MCF 10A (cell line): Measurements from ENCODE around the gene KCNAB1. TPM values are rescaled to one million over a fixed set of nuclear protein-coding genes. Genes with fewer than 3 reads are reported as not detected.

ENCODE experiments used
- BruUV-seq: library from RNA; stranded (reverse); fragments of 400-500 nt; replicated peaks from 2 replicates; lab custom pipeline; 2021; lab: Mats Ljungman, UMichigan
- CTCF ChIA-PET: fragments of 300-600 bp; sonication (Branson Sonifier 250); formaldehyde crosslinking; extraction: SDS; loops from one replicate; lab custom pipeline; 2021; ENCODE audit warnings: antibody characterized with exemption, inconsistent platforms; lab: Yijun Ruan, JAX
- POLR2A ChIA-PET: fragments of 300-600, 350-650 bp; sonication (Branson Sonifier 250); formaldehyde crosslinking; extraction: SDS; loops from one replicate; lab custom pipeline; 2020; ENCODE audit warnings: antibody characterized with exemption, inconsistent platforms; lab: Yijun Ruan, JAX
- DNase-seq: peaks from one replicate; pipeline ENCODE4 v3.0.0-alpha.2; 2018; ENCODE audit not compliant: unreplicated experiment
- H3K27ac Mint-ChIP-seq: one replicate; pipeline ENCODE4 v1.8.0; 2022; ENCODE audit warnings: mild to moderate bottlenecking, low read depth, mixed read lengths; ENCODE audit not compliant: unreplicated experiment
- H3K27me3 Mint-ChIP-seq: one replicate; pipeline ENCODE4 v1.8.0; 2022; ENCODE audit warnings: mixed read lengths; ENCODE audit not compliant: insufficient read depth, unreplicated experiment
- H3K36me3 Mint-ChIP-seq: one replicate; pipeline ENCODE4 v1.8.0; 2022; ENCODE audit warnings: mild to moderate bottlenecking, moderate library complexity, mixed read lengths; ENCODE audit not compliant: insufficient read depth, unreplicated experiment
- H3K4me1 Mint-ChIP-seq: one replicate; pipeline ENCODE4 v1.8.0; 2022; ENCODE audit warnings: mixed read lengths; ENCODE audit not compliant: insufficient read depth, unreplicated experiment
- H3K4me3 Mint-ChIP-seq: one replicate; pipeline ENCODE4 v1.8.0; 2022; ENCODE audit warnings: mild to moderate bottlenecking, moderate library complexity, mixed read lengths; ENCODE audit not compliant: unreplicated experiment
- H3K9me3 Mint-ChIP-seq: one replicate; pipeline ENCODE4 v1.8.0; 2022; ENCODE audit warnings: mixed read lengths; ENCODE audit not compliant: unreplicated experiment
- intact Hi-C: fragments of 100-400 bp; cut with micrococcal nuclease; formaldehyde crosslinking; loops from 2 replicates; pipeline ENCODE4 v1.14.1; 2022
- total RNA-seq: library from RNA; stranded (reverse); gene quantifications from 2 replicates; pipeline ENCODE4 v1.2.3, GENCODE V29; 2022
- TF ChIP-seq, protein P1 (sequence below): fragments of 200-600 bp; IDR thresholded peaks from one replicate; pipeline ENCODE4 v1.8.0; 2022; ENCODE audit warnings: antibody characterized with exemption, mild to moderate bottlenecking; ENCODE audit not compliant: unreplicated experiment

Gene KCNAB1
- total RNA-seq, 1 experiment from 2014 or later, result 0.44 TPM

DNA sequence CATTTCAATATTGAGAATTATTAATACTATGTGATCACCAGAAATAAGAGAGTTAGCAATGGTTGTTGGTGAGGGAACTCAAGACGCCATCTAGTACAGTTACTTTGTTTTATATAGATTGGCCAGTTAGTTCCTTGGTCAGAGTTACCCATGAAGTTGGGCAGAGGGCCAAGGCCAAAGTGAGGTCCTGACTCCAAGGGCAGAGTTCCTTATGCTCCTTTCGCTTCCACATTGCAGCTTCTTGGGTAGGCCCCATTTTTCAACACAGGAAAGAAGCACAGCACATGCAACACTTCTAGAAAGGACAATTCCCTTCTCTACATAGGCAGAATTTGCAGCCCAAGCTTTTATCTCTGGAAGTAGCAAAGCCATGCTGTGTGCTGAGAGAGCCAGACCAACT, 178.6 kb downstream of the KCNAB1 start:
- DNase-seq, result no peak
- Mint-ChIP-seq H3K4me1 (no peaks in the 10 kb centered on the region), H3K36me3 (no peaks in the 10 kb centered on the region), H3K9me3 (no peaks in the 10 kb centered on the region), H3K4me3 (no peak overlapping the region), H3K27ac (no peak overlapping the region), H3K27me3 (peaks cover 22% of the 10 kb centered on the region)
- ChIA-PET CTCF (interaction anchor here (0.6 kb wide), 1 partner anchor 895 kb away, joined by 3 read pairs; no protein-coding TSS in a partner anchor), POLR2A (no interaction called here)
- TF ChIP-seq, protein P1, sequence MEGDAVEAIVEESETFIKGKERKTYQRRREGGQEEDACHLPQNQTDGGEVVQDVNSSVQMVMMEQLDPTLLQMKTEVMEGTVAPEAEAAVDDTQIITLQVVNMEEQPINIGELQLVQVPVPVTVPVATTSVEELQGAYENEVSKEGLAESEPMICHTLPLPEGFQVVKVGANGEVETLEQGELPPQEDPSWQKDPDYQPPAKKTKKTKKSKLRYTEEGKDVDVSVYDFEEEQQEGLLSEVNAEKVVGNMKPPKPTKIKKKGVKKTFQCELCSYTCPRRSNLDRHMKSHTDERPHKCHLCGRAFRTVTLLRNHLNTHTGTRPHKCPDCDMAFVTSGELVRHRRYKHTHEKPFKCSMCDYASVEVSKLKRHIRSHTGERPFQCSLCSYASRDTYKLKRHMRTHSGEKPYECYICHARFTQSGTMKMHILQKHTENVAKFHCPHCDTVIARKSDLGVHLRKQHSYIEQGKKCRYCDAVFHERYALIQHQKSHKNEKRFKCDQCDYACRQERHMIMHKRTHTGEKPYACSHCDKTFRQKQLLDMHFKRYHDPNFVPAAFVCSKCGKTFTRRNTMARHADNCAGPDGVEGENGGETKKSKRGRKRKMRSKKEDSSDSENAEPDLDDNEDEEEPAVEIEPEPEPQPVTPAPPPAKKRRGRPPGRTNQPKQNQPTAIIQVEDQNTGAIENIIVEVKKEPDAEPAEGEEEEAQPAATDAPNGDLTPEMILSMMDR, result no peak
- BruUV-seq, result no TSS peak
- intact Hi-C loops, result no loop called here

DNA sequence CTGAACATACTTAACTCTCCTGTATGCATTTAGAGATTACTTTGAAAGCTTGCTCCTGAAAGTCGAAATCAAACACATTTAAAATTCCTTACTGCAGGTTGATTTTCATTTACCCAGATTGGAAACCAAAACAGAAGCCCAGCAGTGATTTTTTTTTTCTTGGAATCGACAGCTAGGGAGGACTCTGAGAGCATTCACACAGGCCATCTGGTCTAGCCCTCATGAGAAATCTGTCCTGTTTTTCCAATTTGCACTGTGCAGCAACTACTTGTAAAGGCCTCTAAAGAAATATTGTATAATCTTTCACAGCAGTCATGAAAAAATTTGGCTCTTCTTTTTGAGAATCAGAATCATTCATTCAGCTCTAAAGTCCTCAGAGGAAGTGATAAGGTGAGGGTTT, 179.2 kb downstream of the KCNAB1 start:
- Mint-ChIP-seq H3K36me3 (no peaks in the 10 kb centered on the region), H3K27me3 (peaks cover 16% of the 10 kb centered on the region), H3K27ac (no peak overlapping the region), H3K4me1 (no peaks in the 10 kb centered on the region), H3K9me3 (no peaks in the 10 kb centered on the region), H3K4me3 (no peak overlapping the region)
- intact Hi-C loops, result no loop called here
- ChIA-PET CTCF (interaction anchor here (0.6 kb wide), 2 partner anchors 31 to 894 kb away, joined by 3 read pairs; no protein-coding TSS in a partner anchor), POLR2A (interaction anchor here (1.1 kb wide), 1 partner anchor 13 kb away, joined by 3 read pairs; no protein-coding TSS in a partner anchor)
- TF ChIP-seq, protein P1, result no peak
- no TSS peak for BruUV-seq
- no peak for DNase-seq

DNA sequence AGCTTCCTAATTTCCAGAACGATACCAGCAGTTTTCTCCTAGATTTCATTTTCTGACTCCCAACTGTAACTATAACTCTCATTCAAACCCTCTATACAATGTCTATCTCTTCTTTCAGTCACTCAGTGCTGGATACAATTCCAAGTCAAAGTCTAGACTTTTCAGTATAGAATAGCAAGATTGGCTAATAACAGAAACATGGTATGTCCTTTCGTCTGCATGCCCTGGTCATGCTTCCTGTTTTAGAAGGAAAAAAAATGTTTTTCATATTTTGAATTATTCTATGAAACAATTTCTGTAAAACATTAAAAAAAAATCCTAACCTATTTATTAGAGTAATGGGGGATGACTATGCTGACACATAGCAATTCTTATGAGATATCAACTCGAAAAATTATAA, 180.0 kb downstream of the KCNAB1 start:
- peaks cover 10% of the 10 kb centered on the region for H3K27me3 Mint-ChIP-seq
- no peak overlapping the region for H3K27ac Mint-ChIP-seq
- intact Hi-C loops, result no loop called here
- ChIA-PET CTCF (interaction anchor here (0.6 kb wide), 2 partner anchors 30 to 242 kb away, joined by 3 read pairs; no protein-coding TSS in a partner anchor), POLR2A (interaction anchor here (1.1 kb wide), 1 partner anchor 12 kb away, joined by 3 read pairs; no protein-coding TSS in a partner anchor)
- DNase-seq, result no peak
- BruUV-seq, result no TSS peak
- H3K36me3 Mint-ChIP-seq, result no peaks in the 10 kb centered on the region
- no peaks in the 10 kb centered on the region for H3K9me3 Mint-ChIP-seq
- no peak overlapping the region for H3K4me3 Mint-ChIP-seq
- H3K4me1 Mint-ChIP-seq, result no peaks in the 10 kb centered on the region
- TF ChIP-seq, protein P1, result no peak

DNA sequence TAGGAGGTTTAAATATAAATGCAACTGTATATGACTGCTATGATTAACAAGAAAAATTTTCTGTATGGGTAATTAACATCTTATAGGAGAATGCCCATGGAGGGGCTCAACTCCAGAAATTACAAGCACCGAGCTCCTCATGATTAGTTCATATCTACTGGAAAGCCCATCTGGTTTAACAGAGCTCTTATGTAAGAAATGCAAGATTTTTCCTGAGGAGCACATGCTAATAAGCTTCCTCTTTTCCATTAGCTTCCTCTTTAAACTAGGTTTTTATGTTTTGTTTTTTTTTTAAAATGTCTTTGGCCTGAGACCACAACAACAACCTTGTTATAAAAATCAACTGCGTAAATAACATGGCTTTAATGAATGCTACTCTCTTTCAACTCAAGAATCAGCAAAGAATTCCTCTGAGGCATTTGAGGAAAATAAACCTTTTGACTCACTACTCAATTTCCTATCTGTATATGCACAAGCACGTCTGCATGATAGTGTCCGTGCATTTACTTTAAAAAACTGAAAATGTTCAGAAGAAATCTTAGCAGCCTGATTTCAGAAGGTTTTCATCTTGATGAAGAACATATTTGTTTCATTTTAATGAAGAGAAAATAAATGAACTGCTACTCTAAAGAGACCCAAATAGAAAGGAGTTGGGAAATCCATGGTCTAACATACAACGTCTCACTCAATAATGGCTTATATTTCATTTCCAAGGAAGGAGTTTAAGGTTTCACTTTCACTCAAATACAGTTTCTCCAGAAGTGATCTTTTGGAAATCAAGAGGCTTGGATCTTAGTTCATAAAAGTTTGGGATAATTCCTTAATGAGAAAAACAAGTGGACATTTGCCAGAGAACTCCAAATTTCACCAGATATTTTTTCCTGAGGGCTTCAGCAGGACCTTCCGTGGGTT, 180.8 kb downstream of the KCNAB1 start:
- Mint-ChIP-seq H3K9me3 (no peaks in the 10 kb centered on the region), H3K27ac (no peak overlapping the region), H3K27me3 (peaks cover 10% of the 10 kb centered on the region), H3K36me3 (no peaks in the 10 kb centered on the region), H3K4me3 (no peak overlapping the region), H3K4me1 (no peaks in the 10 kb centered on the region)
- intact Hi-C loops, result no loop called here
- no TSS peak for BruUV-seq
- CTCF ChIA-PET, result interaction anchor here (0.6 kb wide), 1 partner anchor 241 kb away, joined by 3 read pairs; no protein-coding TSS in a partner anchor
- DNase-seq, result no peak
- TF ChIP-seq, protein P1, result no peak
- POLR2A ChIA-PET, result no interaction called here
